GM19468 (cell line): Measurements from ENCODE around the gene TAF1.
"Not testable (repeated sequence)": the region's sequence is repeated elsewhere in the genome, so short reads cannot be mapped to it uniquely, and the experiment has no call there.

ENCODE experiments used
- ATAC-seq: cut with Tn5 transposase; IDR thresholded peaks from one replicate; pipeline ENCODE4 v1.9.1; 2021; ENCODE audit warnings: mild to moderate bottlenecking, moderate library complexity, moderate number of reproducible peaks; ENCODE audit not compliant: unreplicated experiment; ENCODE audit errors: extremely low read depth

Gene TAF1

DNA sequence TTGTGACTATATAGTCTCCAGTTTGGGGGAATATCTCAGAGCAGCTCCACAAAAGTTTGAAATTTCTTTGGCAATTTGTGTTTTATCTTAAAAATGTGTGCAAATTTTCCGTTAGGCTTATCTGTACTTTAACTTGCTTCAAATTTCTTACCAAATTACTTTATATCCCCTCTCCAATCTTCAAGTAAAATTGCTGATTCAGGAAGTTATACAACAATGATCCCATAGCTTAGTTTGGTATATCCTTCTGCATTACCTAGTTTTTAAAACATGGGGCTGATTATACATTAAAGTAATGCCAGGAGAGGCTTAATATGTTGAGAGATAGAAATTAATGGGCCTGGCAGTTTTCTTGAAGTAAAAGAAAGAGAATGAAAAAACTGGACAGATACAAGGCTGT is 66.6 kb downstream of the TAF1 start:
- ATAC-seq = no peak

DNA sequence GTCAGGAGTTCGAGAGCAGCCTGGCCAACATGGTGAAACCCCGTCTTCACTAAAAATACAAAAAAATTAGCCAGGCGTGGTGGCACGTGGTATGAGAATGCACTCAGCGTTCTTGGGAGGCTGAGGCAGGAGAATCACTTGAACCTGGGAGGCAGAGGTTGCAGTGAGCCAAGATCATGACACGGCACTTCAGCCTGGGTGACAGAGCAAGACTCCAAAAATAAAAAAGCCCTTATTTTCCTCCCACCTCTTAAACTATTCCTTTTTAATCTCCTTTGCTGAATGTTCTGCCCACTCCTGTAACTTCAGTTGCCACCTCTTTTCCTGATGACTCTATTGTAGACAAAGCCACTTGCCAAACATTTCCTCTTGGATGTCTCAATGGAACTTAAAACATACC is 72.6 kb downstream of the TAF1 start:
- ATAC-seq = no peak

DNA sequence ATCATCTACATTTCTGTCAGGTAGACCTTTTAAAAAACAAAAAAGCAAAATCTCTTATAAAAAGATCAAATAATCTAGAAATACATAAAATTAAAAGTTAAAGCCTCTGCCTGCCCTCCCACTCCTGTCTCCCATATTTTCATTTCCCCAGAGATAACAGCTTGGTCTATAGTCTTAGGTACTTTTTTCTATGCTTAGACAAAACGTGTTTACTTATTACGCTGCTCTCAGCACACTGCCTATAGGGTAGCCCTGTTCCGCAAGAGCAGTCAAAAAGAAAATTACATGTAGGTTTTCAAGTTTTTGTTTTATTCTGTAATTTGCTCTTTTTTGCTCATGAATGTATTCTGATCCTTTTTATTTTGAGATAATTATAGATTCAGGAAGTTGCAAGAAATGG is 73.3 kb downstream of the TAF1 start:
- ATAC-seq = no peak

DNA sequence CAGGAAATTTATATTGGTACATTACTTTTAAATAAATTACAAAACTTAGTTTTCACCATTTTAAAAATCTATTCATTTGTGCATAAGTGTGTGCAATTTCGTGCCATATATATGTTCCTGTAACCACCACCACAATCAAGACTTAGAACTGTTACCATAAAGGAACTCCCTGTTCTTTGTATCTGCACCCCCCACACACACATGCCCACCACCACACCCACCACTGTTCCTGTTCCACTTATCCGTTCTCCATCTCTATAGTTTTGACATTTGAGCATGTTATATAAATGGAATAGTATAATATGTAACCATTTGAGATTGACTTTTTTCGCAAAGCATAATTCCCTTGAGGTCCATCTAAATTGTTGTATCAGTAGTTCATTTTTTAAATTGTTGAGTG is 73.7 kb downstream of the TAF1 start:
- no peak for ATAC-seq

DNA sequence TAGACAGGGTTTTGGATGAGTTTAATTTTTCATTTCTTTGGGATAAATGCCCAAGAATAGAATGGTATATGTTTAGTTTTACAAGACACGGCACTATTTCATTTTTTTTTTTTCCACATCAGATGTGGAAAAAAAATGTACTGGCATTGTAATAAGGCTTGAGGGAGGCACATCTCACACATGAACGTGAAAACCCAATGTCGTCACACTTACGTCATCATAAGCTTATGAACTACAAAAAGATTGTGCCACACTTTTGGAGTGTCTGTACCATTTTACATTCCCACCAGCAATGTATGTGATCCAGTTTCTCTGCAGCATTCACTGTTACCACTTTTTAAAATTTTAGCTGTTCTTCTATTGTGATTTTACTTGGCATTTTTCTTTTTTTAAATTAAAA is 74.2 kb downstream of the TAF1 start:
- no peak for ATAC-seq

DNA sequence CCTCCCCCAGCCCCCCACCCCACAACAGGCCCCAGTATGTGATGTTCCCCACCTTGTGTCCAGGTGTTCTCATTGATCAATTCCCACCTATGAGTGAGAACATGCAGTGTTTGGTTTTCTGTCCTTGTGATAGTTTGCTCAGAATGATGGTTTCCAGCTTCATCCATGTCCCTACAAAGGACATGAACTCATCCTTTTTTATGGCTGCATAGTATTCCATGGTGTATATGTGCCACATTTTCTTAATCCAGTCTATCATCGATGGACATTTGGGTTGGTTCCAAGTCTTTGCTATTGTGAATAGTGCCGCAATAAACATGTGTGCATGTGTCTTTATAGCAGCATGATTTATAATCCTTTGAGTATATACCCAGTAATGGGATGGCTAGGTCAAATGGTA is 75.7 kb downstream of the TAF1 start:
- not testable (repeated sequence) for ATAC-seq

DNA sequence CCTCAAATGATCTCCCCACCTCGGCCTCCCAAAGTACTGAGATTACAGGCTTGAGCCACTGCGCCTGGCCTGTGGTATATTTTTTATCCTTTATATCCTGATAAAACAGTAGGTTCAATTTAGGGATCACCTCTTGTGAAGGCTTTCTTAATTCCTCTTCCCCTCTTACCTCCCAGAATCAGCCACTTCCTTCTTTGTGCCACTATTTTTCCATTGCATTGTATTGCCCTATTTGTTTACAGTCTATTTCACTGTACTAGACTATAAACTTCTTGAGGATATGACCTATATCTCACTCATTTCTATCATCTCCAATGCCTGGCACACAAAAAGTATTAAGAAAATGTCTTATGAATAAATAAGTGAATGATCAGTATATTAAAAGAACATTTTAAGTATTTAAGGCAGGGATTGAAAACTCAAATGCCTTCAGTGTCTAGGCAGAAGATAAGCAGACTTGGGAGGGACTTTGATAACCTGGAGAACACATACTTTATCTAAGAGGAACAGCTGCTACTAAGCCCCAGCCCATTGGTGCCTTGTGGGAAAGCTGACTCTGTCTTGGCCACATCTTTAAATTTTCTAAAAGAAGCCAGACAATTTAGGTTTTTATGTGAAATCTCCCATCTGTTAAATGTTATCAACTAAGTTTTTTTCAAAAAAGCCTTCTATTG is 84.4 kb downstream of the TAF1 start:
- ATAC-seq = no peak

DNA sequence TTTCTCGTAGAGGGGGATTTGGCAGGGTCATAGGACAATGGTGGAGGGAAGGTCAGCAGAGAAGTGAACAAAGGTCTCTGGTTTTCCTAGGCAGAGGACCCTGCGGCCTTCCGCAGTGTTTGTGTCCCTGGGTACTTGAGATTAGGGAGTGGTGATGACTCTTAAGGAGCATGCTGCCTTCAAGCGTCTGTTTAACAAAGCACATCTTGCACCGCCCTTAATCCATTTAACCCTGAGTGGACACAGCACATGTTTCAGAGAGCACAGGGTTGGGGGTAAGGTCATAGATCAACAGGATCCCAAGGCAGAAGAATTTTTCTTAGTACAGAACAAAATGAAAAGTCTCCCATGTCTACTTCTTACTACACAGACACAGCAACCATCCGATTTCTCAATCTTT is 85.4 kb downstream of the TAF1 start:
- ATAC-seq = not testable (repeated sequence)

DNA sequence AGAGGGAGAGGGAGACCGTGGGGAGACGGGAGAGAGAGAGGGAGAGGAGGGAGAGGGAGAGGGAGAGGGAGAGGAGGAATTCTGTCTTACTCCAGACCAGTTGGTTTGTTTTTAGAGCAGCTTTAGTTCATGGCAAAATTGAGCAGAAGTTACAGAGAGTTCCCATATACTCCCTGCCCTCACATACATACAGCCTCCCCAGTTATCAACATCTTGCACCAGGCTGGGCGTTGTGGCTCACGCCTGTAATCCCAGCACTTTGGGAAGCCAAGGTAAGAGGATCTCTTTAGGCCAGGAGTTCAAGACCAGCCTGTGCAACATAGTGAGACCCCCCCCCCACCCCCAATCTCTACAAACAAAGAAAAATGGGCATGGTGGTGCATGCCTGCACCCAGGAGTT is 86.9 kb downstream of the TAF1 start:
- ATAC-seq = no peak

DNA sequence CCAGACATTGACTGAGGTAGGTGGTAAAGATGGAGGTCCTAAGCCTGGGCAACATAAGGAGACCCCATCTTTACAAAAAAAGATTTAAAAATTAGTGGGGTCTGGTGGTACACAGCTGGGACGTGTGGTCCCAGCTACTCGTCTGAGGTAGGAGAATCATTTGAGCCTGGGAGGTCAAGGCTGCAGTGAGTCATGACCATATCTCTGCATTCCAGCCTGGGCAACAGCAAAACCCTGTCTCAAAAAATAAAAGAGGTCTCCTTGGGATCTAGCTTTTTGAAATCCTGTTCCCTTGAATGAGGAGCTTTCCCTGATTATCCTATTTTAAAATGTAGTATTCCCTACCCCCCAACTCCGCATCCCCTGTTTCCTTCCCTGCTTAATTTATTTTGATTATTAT is 88.1 kb downstream of the TAF1 start:
- ATAC-seq = no peak

DNA sequence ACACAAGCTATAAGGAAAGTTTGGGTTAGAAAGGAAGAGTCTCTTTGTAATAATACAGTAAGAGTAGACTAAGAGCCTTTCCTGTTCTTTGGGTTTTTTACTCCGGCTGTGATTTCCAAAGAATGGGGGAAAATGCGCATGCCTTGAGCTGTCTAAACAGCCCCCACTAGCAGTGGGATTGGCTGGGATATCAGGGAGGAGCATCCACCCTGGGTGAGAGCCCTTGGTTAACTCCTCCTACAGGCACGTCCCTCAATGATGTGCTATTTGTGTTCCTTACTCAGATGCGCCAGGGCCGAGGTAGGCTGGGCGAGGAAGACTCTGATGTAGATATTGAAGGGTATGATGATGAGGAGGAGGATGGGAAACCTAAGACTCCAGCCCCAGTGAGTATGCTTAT is 92.7 kb downstream of the TAF1 start:
- ATAC-seq = no peak

DNA sequence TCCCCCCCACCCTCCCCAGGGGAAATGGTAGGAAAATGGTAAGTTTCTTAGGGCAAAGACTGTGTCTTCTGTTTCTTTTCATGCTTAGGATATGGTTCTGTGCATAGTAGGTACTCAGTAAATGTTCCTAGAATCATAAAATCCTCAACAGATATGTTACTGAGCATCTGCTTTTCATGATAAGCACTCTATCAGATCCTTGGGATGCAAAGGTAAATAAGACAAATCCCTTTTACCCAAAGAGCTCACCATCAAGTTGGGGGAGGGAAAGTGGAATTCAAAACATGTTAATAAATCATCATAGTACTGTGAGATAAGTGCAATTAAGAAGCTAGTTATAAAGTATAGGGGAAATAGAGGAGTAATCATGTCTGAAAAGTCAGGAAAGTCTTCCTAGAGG is 98.8 kb downstream of the TAF1 start:
- ATAC-seq = no peak

DNA sequence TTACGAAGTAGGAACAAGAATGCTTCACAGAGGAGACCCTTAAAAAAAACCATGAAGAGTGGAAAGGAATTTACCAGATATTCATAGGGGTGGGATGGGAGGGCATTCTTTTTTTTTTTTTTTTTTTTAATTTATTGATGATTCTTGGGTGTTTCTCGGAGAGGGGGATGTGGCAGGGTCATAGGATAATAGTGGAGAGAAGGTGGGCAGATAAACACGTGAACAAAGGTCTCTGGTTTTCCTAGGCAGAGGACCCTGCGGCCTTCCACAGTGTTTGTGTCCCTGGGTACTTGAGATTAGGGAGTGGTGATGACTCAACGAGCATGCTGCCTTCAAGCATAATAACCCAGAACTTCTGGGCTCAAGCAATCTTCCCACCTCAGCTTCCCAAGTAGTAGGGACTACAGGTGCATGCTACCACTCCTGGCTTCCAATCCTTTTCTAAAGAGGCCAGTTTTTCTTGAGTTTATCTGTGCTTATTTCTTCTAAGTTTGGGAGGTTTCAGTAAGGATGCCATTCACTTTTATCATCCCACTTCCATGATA is 100.9 kb downstream of the TAF1 start:
- ATAC-seq = no peak

DNA sequence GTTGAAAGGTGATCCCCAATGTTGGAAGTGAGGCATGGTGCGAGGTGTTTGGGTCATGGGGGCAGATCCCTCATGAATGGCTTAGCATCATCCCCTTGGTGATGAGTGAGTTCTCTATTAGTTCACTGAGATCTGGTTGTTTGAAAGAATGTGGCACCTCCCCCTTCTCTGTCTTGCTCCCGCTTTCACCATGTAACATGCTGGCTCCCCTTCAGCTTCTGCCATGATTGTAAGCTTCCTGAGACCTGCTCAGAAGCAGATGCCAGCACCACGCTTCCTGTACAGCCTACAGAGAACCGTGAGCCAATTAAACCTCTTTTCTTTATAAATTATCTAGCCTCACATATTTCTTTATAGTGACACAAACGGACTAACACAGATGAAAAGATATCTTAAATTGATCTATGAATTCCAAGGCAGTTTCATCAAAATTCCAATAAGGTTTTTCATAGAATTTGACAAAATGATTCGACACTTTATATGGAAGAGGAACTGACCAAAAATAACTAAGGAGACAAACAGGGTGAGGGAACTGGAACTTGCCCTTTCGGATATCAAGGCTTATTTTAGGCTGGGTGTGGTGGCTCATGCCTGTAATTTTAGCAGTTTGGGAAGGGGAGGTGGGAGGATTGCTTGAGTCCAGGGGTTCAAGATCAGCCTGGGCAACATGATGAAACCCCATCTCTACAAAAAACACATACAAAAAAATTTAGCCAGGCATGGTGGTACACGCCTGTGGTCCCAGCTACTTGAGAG is 109.8 kb downstream of the TAF1 start:
- no peak for ATAC-seq

DNA sequence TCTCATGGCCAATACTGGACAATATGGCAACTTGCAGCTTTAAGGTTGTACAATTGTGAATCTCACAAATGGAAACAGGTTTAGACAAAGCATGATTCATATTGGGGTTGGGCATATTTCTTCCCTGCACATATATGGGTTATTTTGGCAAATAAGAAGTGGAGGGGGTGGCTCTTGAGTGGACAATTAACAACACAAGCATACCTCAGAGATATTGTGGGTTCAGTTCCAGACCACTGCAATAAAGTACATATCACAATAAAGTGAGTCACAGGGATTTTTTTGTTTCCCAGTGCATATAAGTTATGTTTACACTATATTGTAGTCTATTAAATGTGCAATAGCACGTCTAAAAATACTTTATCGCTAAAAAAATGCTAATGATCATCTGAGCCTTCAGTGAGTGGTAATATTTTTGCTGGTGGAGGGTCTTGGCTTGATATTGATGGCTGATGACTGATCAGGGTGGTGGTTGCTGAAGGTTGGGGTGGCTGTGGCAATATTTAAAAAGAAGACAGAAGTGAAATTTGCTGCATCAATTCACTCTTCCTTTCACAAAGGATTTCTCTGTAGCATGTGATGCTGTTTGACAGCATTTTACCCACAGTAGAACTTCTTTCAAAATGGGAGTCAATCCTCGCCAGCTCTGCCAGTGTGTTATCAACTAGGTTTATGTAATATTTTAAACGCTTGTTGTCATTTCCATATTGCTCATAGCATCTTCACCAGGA is 116.2 kb downstream of the TAF1 start:
- ATAC-seq = no peak

DNA sequence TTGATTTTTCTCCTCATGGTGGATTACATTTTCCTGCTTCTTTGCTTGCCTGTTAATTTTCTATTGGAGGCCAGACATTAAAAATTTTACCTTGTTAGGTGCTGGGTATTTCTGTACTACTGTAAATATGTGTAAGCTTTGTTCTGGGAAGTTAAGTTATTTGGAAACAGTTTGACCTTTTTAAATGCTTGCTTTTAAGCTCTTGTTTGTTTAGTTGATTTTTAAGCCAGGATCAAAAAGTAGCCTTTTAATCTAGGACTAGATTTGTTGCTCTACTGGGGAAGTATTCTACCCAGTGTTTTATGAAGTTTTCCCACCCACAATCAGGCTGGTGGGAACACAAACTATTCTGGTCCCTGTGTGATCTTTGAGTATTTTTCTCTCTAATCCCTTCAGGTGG is 121.7 kb downstream of the TAF1 start:
- no peak for ATAC-seq

DNA sequence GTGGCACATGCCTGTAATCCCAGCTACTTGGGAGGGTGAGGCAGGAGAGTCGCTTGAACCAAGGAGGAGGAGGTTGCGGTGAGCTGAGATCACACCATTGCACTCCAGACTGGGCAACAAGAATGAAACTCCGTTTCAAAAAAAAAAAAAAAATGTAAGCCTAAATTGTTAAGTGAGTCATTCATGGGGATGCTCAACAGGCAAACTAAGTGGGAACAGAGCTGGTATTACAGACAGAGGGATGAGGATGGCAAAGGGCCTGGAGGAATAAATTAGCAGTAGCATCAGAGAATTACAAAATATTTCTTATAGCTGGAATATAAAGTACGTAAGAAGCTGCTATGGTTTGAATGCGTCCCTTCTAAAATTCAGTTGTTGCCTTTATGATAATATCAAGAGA is 123.4 kb downstream of the TAF1 start:
- ATAC-seq = no peak

DNA sequence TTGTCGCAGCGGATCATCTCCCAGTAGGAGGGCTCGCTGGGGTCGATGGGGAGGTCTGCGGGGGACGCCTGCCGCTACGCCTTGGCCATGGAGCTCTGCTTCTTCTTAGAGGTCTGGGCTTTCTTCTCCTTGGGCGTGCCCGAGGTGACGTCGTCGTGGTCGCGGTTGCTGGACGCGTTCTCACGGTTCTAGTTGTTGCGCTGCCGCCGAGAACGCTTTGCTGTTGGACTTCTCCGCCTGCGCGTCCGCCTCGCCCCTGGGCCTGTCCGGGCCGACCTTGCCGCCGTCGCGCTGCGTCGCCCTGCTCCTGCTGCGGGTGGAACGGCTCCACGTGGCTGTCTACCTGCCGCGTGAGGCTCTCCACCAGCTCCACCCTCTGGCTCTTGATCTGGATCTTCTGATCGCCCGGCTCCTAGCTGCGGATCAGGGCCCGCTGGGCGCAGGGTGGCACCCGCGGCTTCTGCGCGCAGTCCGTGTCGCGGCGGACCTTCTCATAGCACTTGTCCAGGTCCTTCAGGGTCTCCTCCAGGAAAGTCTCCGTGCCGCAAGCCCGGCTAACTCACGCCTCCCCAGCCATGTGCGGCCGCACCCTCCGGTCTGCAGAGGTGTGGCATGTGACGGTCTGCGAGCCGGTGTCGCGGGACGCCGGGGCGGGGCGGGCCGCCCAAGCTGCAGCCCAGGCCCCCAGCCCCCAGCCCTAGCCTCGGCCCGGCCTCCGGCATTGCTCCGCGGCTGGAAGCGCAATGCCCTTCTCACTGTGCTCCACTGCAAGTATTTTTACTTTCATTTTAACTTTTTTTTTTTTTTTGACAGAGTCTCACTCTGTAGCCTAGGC is 126.3 kb downstream of the TAF1 start:
- ATAC-seq = peak; percentile 46

DNA sequence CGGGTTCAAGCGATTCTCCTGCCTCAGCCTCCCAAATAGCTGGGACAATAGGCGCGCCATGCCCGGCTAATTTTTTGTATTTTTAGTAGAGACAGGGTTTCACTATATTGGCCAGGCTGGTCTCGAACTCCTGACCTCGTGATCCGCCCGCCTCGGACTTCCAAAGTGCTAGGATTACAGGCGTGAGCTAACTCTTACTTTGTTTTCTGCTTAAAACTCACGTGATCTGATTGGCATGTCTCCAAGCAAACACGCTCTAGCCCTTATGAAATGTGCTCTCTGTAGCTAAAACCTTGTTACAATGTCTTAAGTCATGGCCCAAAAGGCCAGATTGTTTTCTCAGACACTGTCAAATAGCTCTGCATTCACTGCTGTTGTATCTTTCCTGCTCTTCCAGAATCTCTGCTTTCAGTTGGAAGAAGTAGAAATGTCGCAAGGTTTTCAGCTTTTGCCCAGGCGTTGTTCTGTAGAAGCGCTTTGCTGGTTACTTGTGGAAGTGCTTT is 127.0 kb downstream of the TAF1 start:
- no peak for ATAC-seq

DNA sequence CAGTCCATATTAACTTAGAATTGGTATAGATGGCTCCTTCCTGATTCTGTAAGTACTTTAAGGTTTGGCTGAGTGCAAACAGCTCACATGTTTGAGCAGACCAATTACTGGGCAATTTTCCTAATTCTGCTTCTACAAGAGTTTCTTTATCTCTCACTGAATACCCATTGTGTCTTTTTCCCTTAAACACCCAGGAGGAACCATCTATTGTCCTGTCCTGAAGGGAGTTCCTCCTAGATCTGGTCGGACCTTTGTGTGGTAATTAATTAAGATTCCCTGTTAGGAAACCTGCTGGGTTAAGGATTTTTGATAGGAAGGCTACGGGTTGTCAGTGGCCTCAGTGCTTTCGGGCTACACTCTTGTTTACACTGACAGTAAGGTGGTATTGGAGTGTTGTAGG is 129.8 kb downstream of the TAF1 start:
- ATAC-seq = not testable (repeated sequence)
